Activated CD8-positive, alpha-beta T cell treated with anti-CD3 and anti-CD28 coated beads for 36 hours (primary cell): ENCODE data around the gene MRFAP1L1. TPM values are rescaled to one million over a fixed set of nuclear protein-coding genes. Genes with fewer than 3 reads are reported as not detected.

ENCODE experiments used
- ATAC-seq: fragments of 200-7000 bp; cut with Tn5 transposase; one replicate; pipeline ENCODE4 v1.10.0; 2021; ENCODE audit warnings: mild to moderate bottlenecking, moderate library complexity
- CTCF ChIA-PET: fragments of 350-600 bp; sonication (Branson Sonifier 250); formaldehyde crosslinking; loops from one replicate; lab custom pipeline; 2021; ENCODE audit warnings: antibody characterized with exemption; lab: Charles Lee
- POLR2A ChIA-PET: fragments of 350-600 bp; sonication (Branson Sonifier 250); formaldehyde crosslinking; loops from one replicate; lab custom pipeline; 2021; ENCODE audit warnings: antibody characterized with exemption; lab: Charles Lee
- DNase-seq: peaks from one replicate; pipeline ENCODE4 v3.0.0-alpha.2; 2020
- H3K27ac Mint-ChIP-seq: one replicate; pipeline ENCODE4 v1.8.0; 2021; ENCODE audit warnings: mild to moderate bottlenecking, mixed read lengths
- H3K27me3 Mint-ChIP-seq: one replicate; pipeline ENCODE4 v1.8.0; 2021; ENCODE audit warnings: mixed read lengths
- H3K36me3 Mint-ChIP-seq: one replicate; pipeline ENCODE4 v1.8.0; 2021; ENCODE audit warnings: low read depth, mixed read lengths
- H3K4me1 Mint-ChIP-seq: one replicate; pipeline ENCODE4 v1.8.0; 2021; ENCODE audit warnings: low read depth, mixed read lengths
- H3K4me3 Mint-ChIP-seq: one replicate; pipeline ENCODE4 v1.8.0; 2021; ENCODE audit warnings: mild to moderate bottlenecking, moderate library complexity, mixed read lengths
- H3K9me3 Mint-ChIP-seq: one replicate; pipeline ENCODE4 v1.8.0; 2021; ENCODE audit warnings: mixed read lengths
- intact Hi-C: fragments of 100-400 bp; cut with micrococcal nuclease; formaldehyde crosslinking; loops from one replicate; pipeline ENCODE4 v1.10.0; 2022
- total RNA-seq, 2 experiments: library from RNA; stranded (reverse); gene quantifications; one replicate each; pipeline ENCODE4 v1.2.3, GENCODE V29; 2021
- TF ChIP-seq, protein P1 (sequence below): fragments of 200-600 bp; IDR thresholded peaks from one replicate; pipeline ENCODE4 v1.8.0; 2022; ENCODE audit warnings: antibody characterized with exemption, mild to moderate bottlenecking

The MRFAP1L1 gene
- total RNA-seq, 2 experiments from 2014 or later, result 36.7 to 39.2 TPM

DNA sequence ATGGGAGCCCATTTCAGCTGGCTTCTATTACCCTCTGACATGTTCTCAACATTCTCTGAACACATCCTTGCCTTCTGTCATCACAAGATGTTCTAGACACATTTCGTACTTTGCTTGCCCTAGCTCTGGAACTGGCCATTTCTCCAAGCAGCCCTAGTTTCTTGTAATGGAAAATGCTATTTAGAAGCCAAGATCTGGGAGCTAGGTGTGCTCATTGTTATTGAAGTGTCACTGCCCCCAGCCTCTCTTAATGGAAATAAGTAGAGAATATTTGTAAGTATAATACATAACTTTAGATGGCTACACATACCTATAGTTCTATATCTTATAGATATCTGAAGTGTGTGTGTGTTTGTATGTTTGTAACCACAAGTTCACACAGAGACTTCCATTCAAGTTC lies 6.9 kb downstream of the MRFAP1L1 start:
- intact Hi-C loops, result no loop called here
- no peak for DNase-seq
- Mint-ChIP-seq H3K36me3 (peaks cover 49% of the 10 kb centered on the region), H3K9me3 (peaks cover 2% of the 10 kb centered on the region), H3K4me1 (peaks cover 65% of the 10 kb centered on the region), H3K27me3 (no peaks in the 10 kb centered on the region), H3K4me3 (no peak overlapping the region), H3K27ac (no peak overlapping the region)
- CTCF ChIA-PET, result interaction anchor here (1.9 to 8.5 kb wide), 6 partner anchors 11 to 171 kb away, joined by 7 to 102 read pairs (median 8); partner anchors contain the start of gene BLOC1S4
- no peak for ATAC-seq
- TF ChIP-seq, protein P1, sequence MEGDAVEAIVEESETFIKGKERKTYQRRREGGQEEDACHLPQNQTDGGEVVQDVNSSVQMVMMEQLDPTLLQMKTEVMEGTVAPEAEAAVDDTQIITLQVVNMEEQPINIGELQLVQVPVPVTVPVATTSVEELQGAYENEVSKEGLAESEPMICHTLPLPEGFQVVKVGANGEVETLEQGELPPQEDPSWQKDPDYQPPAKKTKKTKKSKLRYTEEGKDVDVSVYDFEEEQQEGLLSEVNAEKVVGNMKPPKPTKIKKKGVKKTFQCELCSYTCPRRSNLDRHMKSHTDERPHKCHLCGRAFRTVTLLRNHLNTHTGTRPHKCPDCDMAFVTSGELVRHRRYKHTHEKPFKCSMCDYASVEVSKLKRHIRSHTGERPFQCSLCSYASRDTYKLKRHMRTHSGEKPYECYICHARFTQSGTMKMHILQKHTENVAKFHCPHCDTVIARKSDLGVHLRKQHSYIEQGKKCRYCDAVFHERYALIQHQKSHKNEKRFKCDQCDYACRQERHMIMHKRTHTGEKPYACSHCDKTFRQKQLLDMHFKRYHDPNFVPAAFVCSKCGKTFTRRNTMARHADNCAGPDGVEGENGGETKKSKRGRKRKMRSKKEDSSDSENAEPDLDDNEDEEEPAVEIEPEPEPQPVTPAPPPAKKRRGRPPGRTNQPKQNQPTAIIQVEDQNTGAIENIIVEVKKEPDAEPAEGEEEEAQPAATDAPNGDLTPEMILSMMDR, result no peak
- POLR2A ChIA-PET, result interaction anchor here (1.2 to 4.4 kb wide), 3 partner anchors 12 to 29 kb away, joined by 3 to 24 read pairs (median 11); a partner anchor contains a TSS

GRCh38 chr4:6701371-6701770 lies 8.3 kb downstream of the MRFAP1L1 start:
- POLR2A ChIA-PET, result interaction anchor here (1.0 to 4.4 kb wide), 3 partner anchors 11 to 27 kb away, joined by 4 to 24 read pairs (median 11); a partner anchor contains a TSS
- no peak overlapping the region for H3K4me3 Mint-ChIP-seq
- no peaks in the 10 kb centered on the region for H3K27me3 Mint-ChIP-seq
- TF ChIP-seq, protein P1, result peak; percentile 61
- H3K9me3 Mint-ChIP-seq, result peaks cover 2% of the 10 kb centered on the region
- ATAC-seq, result no peak
- DNase-seq, result peak; percentile 63
- CTCF ChIA-PET, result interaction anchor here (0.9 to 8.5 kb wide), 13 partner anchors 8 to 364 kb away, joined by 3 to 102 read pairs (median 7); partner anchors contain the start of genes BLOC1S4, MRFAP1 and MRFAP1L1
- no peak overlapping the region for H3K27ac Mint-ChIP-seq
- peaks cover 38% of the 10 kb centered on the region for H3K36me3 Mint-ChIP-seq
- intact Hi-C loops, result no loop called here
- H3K4me1 Mint-ChIP-seq, result peaks cover 63% of the 10 kb centered on the region

GRCh38 chr4:6699903-6700302 lies 9.8 kb downstream of the MRFAP1L1 start:
- H3K4me3 Mint-ChIP-seq, result no peak overlapping the region
- no peaks in the 10 kb centered on the region for H3K27me3 Mint-ChIP-seq
- POLR2A ChIA-PET, result interaction anchor here (0.7 to 0.8 kb wide), 3 partner anchors 24 to 36 kb away, joined by 3 read pairs; a partner anchor contains a TSS
- DNase-seq (no peak), ATAC-seq (no peak)
- peak overlapping the region; percentile 49 for H3K27ac Mint-ChIP-seq
- peaks cover 26% of the 10 kb centered on the region for H3K36me3 Mint-ChIP-seq
- TF ChIP-seq, protein P1, result no peak
- intact Hi-C loops, result no loop called here
- CTCF ChIA-PET, result interaction anchor here (0.8 to 8.5 kb wide), 4 partner anchors 10 to 58 kb away, joined by 4 to 102 read pairs (median 13); a partner anchor contains a TSS
- H3K9me3 Mint-ChIP-seq, result peaks cover 2% of the 10 kb centered on the region
- peaks cover 61% of the 10 kb centered on the region for H3K4me1 Mint-ChIP-seq

- Mint-ChIP-seq H3K9me3 (peaks cover 2% of the 10 kb centered on the region), H3K4me1 (peaks cover 61% of the 10 kb centered on the region), H3K4me3 (no peak overlapping the region), H3K36me3 (peaks cover 21% of the 10 kb centered on the region), H3K27me3 (no peaks in the 10 kb centered on the region), H3K27ac (peak overlapping the region; percentile 49)
- TF ChIP-seq, protein P1, result no peak
- ATAC-seq (no peak), DNase-seq (no peak)
- CTCF ChIA-PET, result interaction anchor here (0.8 to 8.5 kb wide), 4 partner anchors 9 to 24 kb away, joined by 3 to 102 read pairs (median 4); a partner anchor contains a TSS
- intact Hi-C loops, result no loop called here
- POLR2A ChIA-PET, result interaction anchor here (0.7 to 1.3 kb wide), 5 partner anchors 8 to 36 kb away, joined by 3 to 5 read pairs (median 3); a partner anchor contains a TSS
Observed at GRCh38 chr4:6699388-6699787, 10.3 kb downstream of the MRFAP1L1 start.

DNA sequence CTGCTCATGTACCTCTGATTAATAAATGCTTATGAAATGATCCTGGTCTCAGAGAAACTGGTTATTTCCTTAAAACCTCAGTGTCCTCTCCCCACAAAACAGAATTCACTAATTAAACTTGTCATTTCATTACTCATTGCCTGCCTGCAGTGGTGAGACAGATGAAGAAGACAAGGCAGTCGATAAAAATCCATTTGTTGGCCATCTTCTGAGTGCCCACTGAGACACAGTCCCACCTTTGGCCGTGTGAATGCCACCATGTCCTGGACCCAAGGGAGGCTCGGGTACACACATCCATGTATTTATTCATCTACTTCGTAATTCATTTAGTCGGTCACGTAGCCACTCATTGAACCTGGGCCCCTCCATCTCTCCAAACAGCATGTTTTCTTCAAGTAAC lies 12.5 kb downstream of the MRFAP1L1 start:
- POLR2A ChIA-PET, result interaction anchor here (1.0 to 3.6 kb wide), 5 partner anchors 9 to 24 kb away, joined by 4 to 26 read pairs (median 8); partner anchors contain the start of gene MRFAP1L1

More for the DNA sequence above, 12.5 kb downstream of the MRFAP1L1 start:
- no peaks in the 10 kb centered on the region for H3K27me3 Mint-ChIP-seq
- peaks cover 69% of the 10 kb centered on the region for H3K4me1 Mint-ChIP-seq
- no peak overlapping the region for H3K4me3 Mint-ChIP-seq
- DNase-seq (no peak), ATAC-seq (no peak)
- CTCF ChIA-PET, result interaction anchor here (1.2 to 8.5 kb wide), 4 partner anchors 7 to 23 kb away, joined by 3 to 102 read pairs (median 4); a partner anchor contains a TSS
- peak overlapping the region; percentile 92 for H3K27ac Mint-ChIP-seq
- TF ChIP-seq, protein P1, result no peak
- intact Hi-C loops, result no loop called here
- H3K9me3 Mint-ChIP-seq, result no peaks in the 10 kb centered on the region
- H3K36me3 Mint-ChIP-seq, result peaks cover 4% of the 10 kb centered on the region
